BLaER1 (cell line): ENCODE results near the gene XYLT1.

ENCODE experiments used
- H3K27ac ChIP-seq: shearing (Covaris generic); formaldehyde crosslinking; 2 replicates; pipeline ENCODE4 v1.8.1; 2022
- H3K27me3 ChIP-seq: shearing (Covaris generic); formaldehyde crosslinking; 2 replicates; pipeline ENCODE4 v1.8.1; 2022
- H3K36me3 ChIP-seq: shearing (Covaris generic); formaldehyde crosslinking; 2 replicates; pipeline ENCODE4 v1.8.1; 2022
- H3K4me1 ChIP-seq: shearing (Covaris generic); formaldehyde crosslinking; 2 replicates; pipeline ENCODE4 v1.8.1; 2022
- H3K4me2 ChIP-seq: shearing (Covaris generic); formaldehyde crosslinking; 2 replicates; pipeline ENCODE4 v1.8.1; 2022
- H3K4me3 ChIP-seq: shearing (Covaris generic); formaldehyde crosslinking; 2 replicates; pipeline ENCODE4 v1.8.1; 2022
- H3K9ac ChIP-seq: shearing (Covaris generic); formaldehyde crosslinking; 2 replicates; pipeline ENCODE4 v1.8.1; 2022
- H3K9me3 ChIP-seq: shearing (Covaris generic); formaldehyde crosslinking; 2 replicates; pipeline ENCODE4 v1.8.1; 2022
- H4K20me1 ChIP-seq: shearing (Covaris generic); formaldehyde crosslinking; 2 replicates; pipeline ENCODE4 v1.8.1; 2022
- Cebpa-rat ChIP-seq: shearing (Covaris generic); IDR thresholded peaks from 2 replicates; pipeline ENCODE4 v1.8.1; 2022

Gene XYLT1

GRCh38 chr16:17435318-17435717 is 35.4 kb downstream of the XYLT1 start:
- Histone ChIP-seq H3K36me3 (peaks cover 96% of the 10 kb centered on the region), H3K9ac (no peak overlapping the region), H3K4me2 (0 out of 2 replicates have a peak overlapping the region, but pooled peaks have one; percentile 7), H3K9me3 (peaks cover 18% of the 10 kb centered on the region; the same call in 1 of the 2 replicates), H3K27ac (no peak overlapping the region), H3K4me1 (peaks cover 23% of the 10 kb centered on the region), H4K20me1 (peaks cover 100% of the 10 kb centered on the region), H3K4me3 (no peak overlapping the region), H3K27me3 (no peaks in the 10 kb centered on the region)
- no peak for TF ChIP-seq Cebpa-rat

DNA sequence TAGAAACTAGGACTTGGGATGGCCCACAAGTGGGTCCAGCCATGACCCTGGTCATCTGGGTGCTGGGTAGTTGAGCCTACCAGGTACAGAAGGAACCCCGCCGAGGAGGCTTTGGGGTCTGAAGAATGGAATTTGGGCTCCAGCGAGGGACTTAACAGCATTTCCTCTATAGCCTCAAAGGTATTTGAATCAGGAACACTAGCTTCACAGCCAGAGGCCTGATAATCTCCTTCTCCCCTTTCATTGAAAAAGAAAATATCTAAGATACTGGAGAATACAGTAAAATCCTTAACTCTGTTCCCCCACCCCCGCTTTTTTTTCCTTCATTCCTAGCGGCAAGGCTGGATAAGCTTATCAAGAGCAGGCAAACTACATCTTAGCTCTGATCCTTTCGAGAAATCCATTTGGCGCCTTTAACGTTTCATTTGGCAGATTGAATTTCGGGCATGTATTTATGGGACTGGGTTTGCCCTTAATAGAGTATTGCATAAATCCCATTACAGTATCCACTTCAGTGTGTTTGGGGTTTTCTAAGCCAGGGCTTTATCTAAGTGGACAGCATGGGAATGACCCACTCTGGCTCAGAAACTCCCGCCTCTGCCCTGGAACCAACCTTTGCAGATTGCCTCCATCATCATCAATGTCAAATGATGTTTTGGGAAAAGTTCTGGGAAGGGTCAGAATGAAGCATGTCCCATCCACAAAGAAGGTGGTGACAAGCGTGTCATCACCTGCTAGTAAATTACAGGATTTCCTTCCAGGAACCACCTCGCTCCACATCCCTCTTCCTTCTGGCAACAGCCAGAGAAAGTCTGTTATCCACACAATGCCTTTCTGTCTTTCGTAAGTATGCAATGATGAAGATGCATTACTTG is 36.9 kb downstream of the XYLT1 start:
- no peak overlapping the region for H3K27ac ChIP-seq
- peaks cover 100% of the 10 kb centered on the region for H4K20me1 ChIP-seq
- H3K9ac ChIP-seq, result no peak overlapping the region
- H3K4me3 ChIP-seq, result no peak overlapping the region
- no peaks in the 10 kb centered on the region for H3K27me3 ChIP-seq
- TF ChIP-seq Cebpa-rat, result no peak
- peaks cover 12% of the 10 kb centered on the region for H3K4me1 ChIP-seq
- peaks cover 96% of the 10 kb centered on the region for H3K36me3 ChIP-seq
- no peak overlapping the region for H3K4me2 ChIP-seq
- H3K9me3 ChIP-seq, result peaks cover 13% of the 10 kb centered on the region; the same call in 1 of the 2 replicates

DNA sequence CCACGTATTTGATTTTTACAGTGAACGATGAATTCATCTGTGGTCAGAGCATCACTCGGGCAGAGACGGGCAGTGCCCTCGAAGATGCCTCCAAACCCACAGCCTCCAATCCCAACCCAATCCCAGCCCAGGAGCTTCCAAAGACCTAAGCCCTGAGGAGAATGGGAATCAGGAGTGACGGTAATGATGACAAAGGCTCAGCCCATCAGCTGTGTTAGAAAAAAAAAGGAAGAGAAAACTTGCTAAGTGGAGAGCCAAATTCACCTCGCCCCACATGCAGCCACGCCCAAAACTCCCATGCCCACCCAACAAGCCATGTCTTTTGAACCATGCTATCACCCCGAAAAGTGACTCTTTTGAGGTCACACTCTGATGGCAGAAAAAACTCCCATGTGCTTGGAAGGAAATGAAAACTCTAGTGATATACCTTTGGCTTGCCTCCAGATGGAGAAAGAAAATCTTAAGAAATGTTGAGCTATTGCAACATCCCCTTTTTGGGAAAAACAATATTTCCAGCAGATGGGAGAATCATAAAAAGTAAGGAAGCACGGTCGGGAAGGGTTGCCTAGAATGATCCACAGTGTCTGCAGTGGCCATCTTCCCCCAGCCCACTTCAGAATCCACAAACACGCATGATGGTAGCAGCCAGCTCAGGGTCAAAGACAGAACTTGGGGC is 37.7 kb downstream of the XYLT1 start:
- peaks cover 100% of the 10 kb centered on the region for H4K20me1 ChIP-seq
- H3K4me2 ChIP-seq, result no peak overlapping the region
- peaks cover 13% of the 10 kb centered on the region; the same call in 1 of the 2 replicates for H3K9me3 ChIP-seq
- peaks cover 12% of the 10 kb centered on the region for H3K4me1 ChIP-seq
- H3K36me3 ChIP-seq, result peaks cover 96% of the 10 kb centered on the region
- H3K27me3 ChIP-seq, result no peaks in the 10 kb centered on the region
- H3K4me3 ChIP-seq, result no peak overlapping the region
- no peak overlapping the region for H3K9ac ChIP-seq
- TF ChIP-seq Cebpa-rat, result 0 out of 2 replicates have a peak, but pooled peaks have one; percentile 36
- no peak overlapping the region for H3K27ac ChIP-seq

DNA sequence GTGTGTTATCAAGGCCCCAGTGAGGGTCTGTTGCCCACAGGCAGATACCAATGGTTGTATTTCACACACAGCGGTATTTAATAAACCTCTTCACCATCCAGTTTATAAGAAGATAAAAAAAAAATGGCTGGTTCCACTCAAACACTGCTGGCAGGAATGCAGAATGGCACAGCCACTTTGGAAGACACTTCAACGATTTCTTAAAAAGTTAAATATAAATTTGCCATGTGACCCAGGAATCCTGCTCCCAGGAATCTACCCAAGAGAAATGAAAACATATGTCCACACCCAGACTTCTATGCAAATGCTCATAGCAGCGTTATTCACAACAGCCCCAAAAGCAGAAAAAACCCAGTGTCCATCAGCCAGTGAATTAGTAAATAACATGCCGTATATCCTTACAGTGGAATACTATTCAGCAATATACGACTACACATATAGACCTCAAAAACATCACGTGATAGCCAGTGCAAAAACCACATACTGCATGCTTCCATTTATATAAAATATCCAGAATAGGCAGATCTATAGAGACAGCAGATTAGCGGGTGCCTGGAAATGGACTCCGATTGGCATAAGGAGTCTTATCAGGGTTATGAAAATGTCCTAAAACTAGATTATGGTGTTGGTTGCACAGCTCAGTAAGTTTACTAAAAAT is 38.7 kb downstream of the XYLT1 start:
- Histone ChIP-seq H3K4me1 (peaks cover 12% of the 10 kb centered on the region), H4K20me1 (peaks cover 100% of the 10 kb centered on the region), H3K9ac (no peak overlapping the region), H3K4me2 (no peak overlapping the region), H3K27me3 (no peaks in the 10 kb centered on the region), H3K4me3 (no peak overlapping the region), H3K9me3 (peaks cover 13% of the 10 kb centered on the region; the same call in 1 of the 2 replicates), H3K36me3 (peaks cover 96% of the 10 kb centered on the region), H3K27ac (no peak overlapping the region)
- TF ChIP-seq Cebpa-rat, result no peak

GRCh38 chr16:17431012-17431411 is 39.7 kb downstream of the XYLT1 start:
- Histone ChIP-seq H3K4me2 (no peak overlapping the region), H3K9me3 (peaks cover 13% of the 10 kb centered on the region; the same call in 1 of the 2 replicates), H3K4me3 (no peak overlapping the region), H3K9ac (no peak overlapping the region), H3K27me3 (no peaks in the 10 kb centered on the region), H4K20me1 (peaks cover 100% of the 10 kb centered on the region), H3K4me1 (peaks cover 12% of the 10 kb centered on the region), H3K27ac (no peak overlapping the region), H3K36me3 (peaks cover 96% of the 10 kb centered on the region)
- no peak for TF ChIP-seq Cebpa-rat

DNA sequence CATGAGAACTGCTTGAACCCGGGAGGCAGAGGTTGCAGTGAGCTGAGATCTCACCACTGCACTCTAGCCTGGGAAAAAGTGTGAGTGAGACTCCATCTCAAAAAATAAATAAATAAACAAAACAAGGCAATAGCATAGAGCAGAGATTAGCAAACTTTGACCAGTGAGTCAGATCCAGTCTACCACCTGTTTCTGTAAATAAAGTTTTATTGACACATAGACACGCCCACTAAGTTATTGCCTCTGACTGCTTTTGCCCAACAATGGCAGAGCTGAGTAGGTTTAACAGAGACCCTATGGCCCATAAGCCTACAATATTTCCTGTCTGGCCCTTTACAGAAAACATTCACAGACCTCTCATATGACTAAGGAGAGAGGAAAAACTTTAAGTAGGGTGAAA is 44.3 kb downstream of the XYLT1 start:
- peaks cover 88% of the 10 kb centered on the region for H3K36me3 ChIP-seq
- H3K4me2 ChIP-seq, result no peak overlapping the region
- no peak overlapping the region for H3K27ac ChIP-seq
- peaks cover 2% of the 10 kb centered on the region; the same call in 1 of the 2 replicates for H3K9me3 ChIP-seq
- no peak overlapping the region for H3K9ac ChIP-seq
- H3K4me1 ChIP-seq, result peaks cover 6% of the 10 kb centered on the region
- H3K4me3 ChIP-seq, result no peak overlapping the region
- H4K20me1 ChIP-seq, result peaks cover 100% of the 10 kb centered on the region
- no peak for TF ChIP-seq Cebpa-rat
- H3K27me3 ChIP-seq, result no peaks in the 10 kb centered on the region

GRCh38 chr16:17424771-17425170 is 46.0 kb downstream of the XYLT1 start:
- H3K27ac ChIP-seq, result no peak overlapping the region
- no peak overlapping the region for H3K4me3 ChIP-seq
- peaks cover 81% of the 10 kb centered on the region for H3K36me3 ChIP-seq
- no peaks in the 10 kb centered on the region for H3K27me3 ChIP-seq
- no peaks in the 10 kb centered on the region for H3K9me3 ChIP-seq
- H3K4me2 ChIP-seq, result no peak overlapping the region
- no peak overlapping the region for H3K9ac ChIP-seq
- H3K4me1 ChIP-seq, result peaks cover 10% of the 10 kb centered on the region
- no peak for TF ChIP-seq Cebpa-rat
- peaks cover 100% of the 10 kb centered on the region for H4K20me1 ChIP-seq

DNA sequence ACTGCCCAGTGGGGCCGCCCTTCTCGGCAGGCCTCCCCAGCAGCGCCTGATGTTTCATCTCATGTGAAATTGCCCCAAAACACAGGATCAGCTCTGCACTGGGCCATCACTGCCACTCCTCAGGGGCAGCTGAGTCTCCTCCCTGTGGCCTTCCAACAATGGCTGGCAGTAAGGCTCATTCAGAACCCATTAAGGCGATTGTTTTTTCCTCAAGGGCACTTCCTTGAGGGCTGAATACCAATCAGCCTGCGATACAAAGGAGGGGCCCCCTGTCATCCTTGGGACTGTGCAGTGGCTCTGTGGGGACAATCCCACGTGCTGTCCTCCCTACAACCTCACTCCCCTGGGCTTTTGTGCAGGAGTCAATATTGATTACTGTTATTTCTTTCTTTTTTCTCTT is 47.5 kb downstream of the XYLT1 start:
- no peak for TF ChIP-seq Cebpa-rat
- H4K20me1 ChIP-seq, result peaks cover 87% of the 10 kb centered on the region
- H3K9ac ChIP-seq, result no peak overlapping the region
- no peak overlapping the region for H3K4me2 ChIP-seq
- H3K4me1 ChIP-seq, result peaks cover 10% of the 10 kb centered on the region
- H3K36me3 ChIP-seq, result peaks cover 81% of the 10 kb centered on the region
- H3K4me3 ChIP-seq, result no peak overlapping the region
- H3K27ac ChIP-seq, result 0 out of 2 replicates have a peak overlapping the region, but pooled peaks have one; percentile 10
- H3K27me3 ChIP-seq, result no peaks in the 10 kb centered on the region
- peaks cover 12% of the 10 kb centered on the region for H3K9me3 ChIP-seq

DNA sequence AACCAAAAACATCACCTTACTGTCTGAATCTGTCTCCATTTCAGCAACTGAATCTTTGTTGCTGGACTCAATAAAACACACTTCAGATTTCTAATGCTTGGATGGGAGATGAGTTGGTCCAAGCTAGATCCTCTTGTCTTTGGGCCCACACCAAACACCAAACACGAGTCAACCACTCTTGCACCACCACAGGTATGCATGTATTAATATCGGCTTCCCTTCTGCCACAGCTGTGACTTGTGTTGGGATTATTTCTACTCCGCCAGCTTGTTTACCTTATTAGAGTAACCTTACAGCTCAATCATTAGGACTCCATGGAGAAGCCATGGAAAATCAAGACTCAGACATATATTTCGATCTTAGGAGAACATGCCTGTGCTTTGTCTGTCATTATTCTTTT is 49.9 kb downstream of the XYLT1 start:
- H3K4me3 ChIP-seq, result no peak overlapping the region
- peaks cover 32% of the 10 kb centered on the region for H3K4me1 ChIP-seq
- peaks cover 63% of the 10 kb centered on the region for H4K20me1 ChIP-seq
- H3K9me3 ChIP-seq, result peaks cover 16% of the 10 kb centered on the region
- H3K27me3 ChIP-seq, result no peaks in the 10 kb centered on the region
- peaks cover 66% of the 10 kb centered on the region for H3K36me3 ChIP-seq
- no peak for TF ChIP-seq Cebpa-rat
- H3K4me2 ChIP-seq, result no peak overlapping the region
- no peak overlapping the region for H3K9ac ChIP-seq
- H3K27ac ChIP-seq, result no peak overlapping the region
